ENCODE measurements around the gene LRRTM4. TPM values are rescaled to one million over a fixed set of nuclear protein-coding genes. Genes with fewer than 3 reads are reported as not detected.
"Not testable (repeated sequence)": the region's sequence is repeated elsewhere in the genome, so short reads cannot be mapped to it uniquely, and the experiment has no call there.

The LRRTM4 gene
- total and polyA plus RNA-seq, 7 experiments from 2014 or later, result not detected

DNA sequence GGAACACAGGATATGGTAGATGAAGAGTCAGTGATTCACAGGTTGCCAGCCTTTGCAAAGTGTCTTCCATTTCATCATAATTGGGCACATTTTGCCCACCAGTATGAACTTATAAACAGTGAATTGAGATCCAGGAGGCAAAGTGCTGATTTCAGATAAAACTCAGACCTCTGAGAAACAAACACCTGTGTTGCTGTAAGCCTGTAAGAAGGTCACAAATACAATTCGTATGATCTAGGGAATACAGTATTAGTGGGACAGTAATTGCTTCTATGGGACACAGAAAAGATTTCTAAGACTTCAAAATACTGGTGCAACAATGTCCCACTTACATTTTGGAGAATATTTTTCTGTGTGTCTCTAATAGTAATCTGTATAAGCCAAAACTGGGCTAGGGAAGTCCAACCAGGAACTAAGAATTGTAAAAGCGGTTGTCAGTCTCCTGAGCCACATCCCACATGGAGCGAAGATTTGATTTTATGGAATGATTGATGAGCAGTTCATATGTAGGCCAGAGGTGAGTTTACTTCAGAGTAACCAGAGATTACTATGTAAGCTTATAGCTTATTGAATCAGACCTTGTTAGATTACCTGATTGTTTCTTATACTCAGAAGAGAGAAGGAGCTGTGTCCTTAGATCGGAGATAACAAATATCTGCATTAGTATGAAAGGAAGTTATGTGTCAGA lies 728.4 kb downstream of the LRRTM4 start:
- H3K9me3 Mint-ChIP-seq, result peaks cover 2 to 22% (median 5%) of the 10 kb centered on the region in 11 donors
- CTCF ChIA-PET, result no interaction called here

DNA sequence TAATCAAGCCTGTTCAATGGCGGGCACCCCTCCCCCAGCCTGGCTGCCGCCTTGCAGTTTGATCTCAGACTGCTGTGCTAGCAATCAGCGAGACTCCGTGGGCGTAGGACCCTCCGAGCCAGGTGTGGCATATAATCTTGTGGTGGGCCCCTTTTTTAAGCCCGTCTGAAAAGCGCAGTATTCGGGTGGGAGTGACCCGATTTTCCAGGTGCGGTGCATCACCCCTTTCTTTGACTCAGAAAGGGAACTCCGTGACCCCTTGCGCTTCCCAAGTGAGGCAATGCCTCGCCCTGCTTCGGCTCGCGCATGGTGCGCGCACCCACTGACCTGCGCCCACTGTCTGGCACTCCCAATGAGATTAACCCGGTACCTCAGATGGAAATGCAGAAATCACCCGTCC lies 740.9 kb downstream of the LRRTM4 start:
- H3K4me1 ChIP-seq (ENCODE audit: control insufficient read depth in 2 of 2, insufficient read depth in 2 of 2, low read length in 2 of 2); H3K9me3 ChIP-seq (ENCODE audit: control insufficient read depth in 2 of 3, low read length in 3 of 3); POLR2A ChIA-PET; H3K27ac Mint-ChIP-seq; H3K4me1 Mint-ChIP-seq; H3K36me3 Mint-ChIP-seq; H3K4me3 ChIP-seq (ENCODE audit: low read length); CTCF ChIA-PET; ATAC-seq; H3K27ac ChIP-seq (ENCODE audit: low read depth, low read length); H3K27me3 Mint-ChIP-seq; H3K4me3 Mint-ChIP-seq; DNase-seq; intact Hi-C loops (cut with micrococcal nuclease); H3K27me3 ChIP-seq (ENCODE audit: control insufficient read depth in 2 of 2, insufficient read depth in 2 of 2, low read length in 2 of 2); H3K36me3 ChIP-seq (ENCODE audit: control insufficient read depth in 2 of 3, insufficient read depth in 3 of 3, low read length in 3 of 3): not testable (repeated sequence)
- H3K9me3 Mint-ChIP-seq, result peaks cover 0 to 15% (median 6%) of the 10 kb centered on the region in 11 donors

More for the DNA sequence above, 728.4 kb downstream of the LRRTM4 start:
- ATAC-seq, result no peak
- no peaks in the 10 kb centered on the region for H3K27me3 Mint-ChIP-seq
- no peaks in the 10 kb centered on the region for H3K4me1 Mint-ChIP-seq
- H3K36me3 ChIP-seq (ENCODE audit: control insufficient read depth in 2 of 3, insufficient read depth in 3 of 3, low read length in 3 of 3), result no peaks in the 10 kb centered on the region
- no peaks in the 10 kb centered on the region for H3K27me3 ChIP-seq (ENCODE audit: control insufficient read depth in 2 of 2, insufficient read depth in 2 of 2, low read length in 2 of 2)
- H3K4me3 ChIP-seq (ENCODE audit: low read length), result no peak overlapping the region
- no peaks in the 10 kb centered on the region for H3K4me1 ChIP-seq (ENCODE audit: control insufficient read depth in 2 of 2, insufficient read depth in 2 of 2, low read length in 2 of 2)
- no peak for DNase-seq
- no peaks in the 10 kb centered on the region for H3K9me3 ChIP-seq (ENCODE audit: control insufficient read depth in 2 of 3, low read length in 3 of 3)
- H3K36me3 Mint-ChIP-seq, result no peaks in the 10 kb centered on the region
- no peak overlapping the region for H3K4me3 Mint-ChIP-seq
- H3K27ac ChIP-seq (ENCODE audit: low read depth, low read length), result no peak overlapping the region
- POLR2A ChIA-PET, result no interaction called here
- no peak overlapping the region for H3K27ac Mint-ChIP-seq
- intact Hi-C loops (cut with micrococcal nuclease), result no loop called here

DNA sequence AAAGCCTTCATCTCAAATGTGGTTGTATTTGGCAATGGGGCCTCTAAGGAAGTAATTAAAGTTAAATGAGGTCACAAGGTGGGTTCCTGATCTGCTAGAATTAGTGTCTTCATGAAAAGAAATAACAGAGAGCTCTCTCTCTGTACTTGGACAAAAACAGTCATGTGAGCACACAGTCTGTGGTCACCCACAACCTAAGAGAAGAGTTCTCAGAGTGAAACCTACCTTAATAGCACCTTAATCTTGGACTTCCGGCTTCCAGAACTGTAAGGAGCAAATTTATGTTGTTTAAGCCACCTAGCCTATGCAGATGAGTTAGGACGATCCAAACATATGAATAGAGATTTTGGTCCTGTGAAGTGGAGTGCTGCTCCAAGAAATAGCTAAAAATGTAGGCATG lies 758.9 kb downstream of the LRRTM4 start:
- ChIA-PET POLR2A (no interaction called here), CTCF (no interaction called here)
- no peak for DNase-seq
- Histone ChIP-seq H3K27me3 (ENCODE audit: control insufficient read depth in 2 of 2, insufficient read depth in 2 of 2, low read length in 2 of 2) (no peaks in the 10 kb centered on the region), H3K27ac (ENCODE audit: low read depth, low read length) (no peak overlapping the region), H3K9me3 (ENCODE audit: control insufficient read depth in 2 of 3, low read length in 3 of 3) (no peaks in the 10 kb centered on the region), H3K4me1 (ENCODE audit: control insufficient read depth in 2 of 2, insufficient read depth in 2 of 2, low read length in 2 of 2) (no peaks in the 10 kb centered on the region), H3K4me3 (ENCODE audit: low read length) (no peak overlapping the region), H3K36me3 (ENCODE audit: control insufficient read depth in 2 of 3, insufficient read depth in 3 of 3, low read length in 3 of 3) (no peaks in the 10 kb centered on the region)
- intact Hi-C loops (cut with micrococcal nuclease), result no loop called here
- no peak for ATAC-seq
- Mint-ChIP-seq H3K9me3 (peaks cover 1 to 30% (median 7%) of the 10 kb centered on the region in 11 donors), H3K4me1 (no peaks in the 10 kb centered on the region), H3K36me3 (no peaks in the 10 kb centered on the region), H3K27me3 (no peaks in the 10 kb centered on the region), H3K4me3 (no peak overlapping the region), H3K27ac (no peak overlapping the region)

DNA sequence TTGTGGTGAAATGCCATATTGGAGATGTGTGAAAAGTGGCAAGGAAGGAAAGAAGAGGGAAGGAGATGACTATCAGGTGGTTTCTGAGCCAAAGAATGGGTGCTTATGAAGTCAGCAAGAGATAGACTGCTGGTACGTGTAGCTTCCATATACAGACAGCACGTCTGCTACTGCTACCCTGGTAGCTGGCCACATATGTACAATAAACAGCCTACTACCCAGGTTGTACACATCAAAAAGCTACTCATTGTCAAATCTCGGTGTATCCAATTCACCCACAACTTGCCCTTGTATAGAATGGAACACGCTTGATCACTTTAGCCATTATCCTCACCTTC lies 761.8 kb downstream of the LRRTM4 start:
- CTCF ChIA-PET, result no interaction called here
- H3K4me1 Mint-ChIP-seq, result no peaks in the 10 kb centered on the region
- intact Hi-C loops (cut with micrococcal nuclease), result no loop called here
- H3K4me1 ChIP-seq (ENCODE audit: control insufficient read depth in 2 of 2, insufficient read depth in 2 of 2, low read length in 2 of 2), result no peaks in the 10 kb centered on the region
- H3K36me3 Mint-ChIP-seq, result no peaks in the 10 kb centered on the region
- no peaks in the 10 kb centered on the region for H3K27me3 ChIP-seq (ENCODE audit: control insufficient read depth in 2 of 2, insufficient read depth in 2 of 2, low read length in 2 of 2)
- no peak overlapping the region for H3K27ac Mint-ChIP-seq
- no peak overlapping the region for H3K4me3 ChIP-seq (ENCODE audit: low read length)
- no peak overlapping the region for H3K4me3 Mint-ChIP-seq
- no peak for ATAC-seq
- H3K9me3 ChIP-seq (ENCODE audit: control insufficient read depth in 2 of 3, low read length in 3 of 3), result no peaks in the 10 kb centered on the region
- H3K9me3 Mint-ChIP-seq, result peaks cover 2 to 26% (median 8%) of the 10 kb centered on the region in 11 donors
- H3K36me3 ChIP-seq (ENCODE audit: control insufficient read depth in 2 of 3, insufficient read depth in 3 of 3, low read length in 3 of 3), result no peaks in the 10 kb centered on the region
- POLR2A ChIA-PET, result no interaction called here
- no peak for DNase-seq
- no peaks in the 10 kb centered on the region for H3K27me3 Mint-ChIP-seq
- no peak overlapping the region for H3K27ac ChIP-seq (ENCODE audit: low read depth, low read length)

DNA sequence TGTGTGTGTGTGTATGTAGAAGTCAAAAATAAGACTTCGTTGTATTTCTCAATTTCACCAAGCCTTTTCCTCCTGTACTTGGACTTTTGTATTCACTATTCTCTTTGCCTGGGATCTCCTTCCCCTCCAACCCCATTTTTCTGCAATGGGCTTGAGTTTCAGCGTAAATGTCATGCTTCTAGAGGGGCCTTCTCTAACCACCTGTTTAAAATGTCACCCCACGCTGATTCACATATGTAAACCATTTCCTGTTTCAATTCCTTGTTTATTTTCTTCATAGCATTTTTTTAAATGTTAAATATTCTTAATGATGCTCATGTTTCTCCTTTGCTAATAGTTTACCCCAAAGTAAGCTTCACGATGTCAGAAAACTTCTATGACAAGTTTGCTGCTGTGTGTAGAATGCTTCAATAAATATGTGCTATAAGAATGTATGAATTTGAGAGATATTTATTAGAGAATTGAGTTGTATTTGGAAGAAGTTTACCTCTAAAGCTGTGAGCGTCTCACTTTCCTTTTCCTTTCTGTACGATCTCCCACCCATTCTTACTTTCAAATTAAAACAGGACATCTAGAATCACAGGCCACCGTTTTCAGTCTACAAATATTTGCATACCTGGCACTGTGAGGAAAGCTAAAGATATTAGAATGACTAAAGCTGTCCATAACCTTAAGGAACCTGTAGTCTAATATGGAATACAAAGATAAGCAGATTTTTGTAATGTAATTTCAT lies 762.4 kb downstream of the LRRTM4 start:
- peaks cover 2 to 26% (median 8%) of the 10 kb centered on the region in 11 donors for H3K9me3 Mint-ChIP-seq

DNA sequence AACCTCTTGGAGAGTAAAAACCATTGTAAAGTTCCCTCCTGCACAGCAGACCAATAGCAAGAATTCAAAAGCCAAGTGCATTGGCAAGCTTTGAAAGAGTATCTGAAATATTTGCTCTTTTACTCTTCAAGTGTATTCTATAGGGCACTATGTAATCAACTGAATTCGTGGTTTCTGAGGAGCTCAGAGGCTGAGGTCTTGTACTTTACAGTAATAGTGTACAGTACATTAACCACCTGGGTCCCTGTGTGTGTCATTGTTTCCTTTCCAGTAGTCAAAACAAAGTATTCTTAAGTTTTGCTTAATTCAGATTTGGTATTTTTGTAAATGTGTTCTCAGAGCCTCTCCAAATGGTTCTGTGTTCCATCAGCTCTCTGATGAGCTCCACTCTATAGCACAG lies 769.7 kb downstream of the LRRTM4 start:
- no peak for ATAC-seq
- peaks cover 0 to 7% (median 5%) of the 10 kb centered on the region in 11 donors for H3K9me3 Mint-ChIP-seq

More for the DNA sequence above, 762.4 kb downstream of the LRRTM4 start:
- intact Hi-C loops (cut with micrococcal nuclease), result no loop called here
- Mint-ChIP-seq H3K4me3 (no peak overlapping the region), H3K4me1 (no peaks in the 10 kb centered on the region), H3K36me3 (no peaks in the 10 kb centered on the region), H3K27me3 (no peaks in the 10 kb centered on the region), H3K27ac (no peak overlapping the region)
- Histone ChIP-seq H3K4me1 (ENCODE audit: control insufficient read depth in 2 of 2, insufficient read depth in 2 of 2, low read length in 2 of 2) (no peaks in the 10 kb centered on the region), H3K27me3 (ENCODE audit: control insufficient read depth in 2 of 2, insufficient read depth in 2 of 2, low read length in 2 of 2) (no peaks in the 10 kb centered on the region), H3K4me3 (ENCODE audit: low read length) (no peak overlapping the region), H3K36me3 (ENCODE audit: control insufficient read depth in 2 of 3, insufficient read depth in 3 of 3, low read length in 3 of 3) (no peaks in the 10 kb centered on the region), H3K27ac (ENCODE audit: low read depth, low read length) (no peak overlapping the region), H3K9me3 (ENCODE audit: control insufficient read depth in 2 of 3, low read length in 3 of 3) (no peaks in the 10 kb centered on the region)
- ATAC-seq, result no peak
- no peak for DNase-seq
- POLR2A ChIA-PET, result no interaction called here
- CTCF ChIA-PET, result no interaction called here

DNA sequence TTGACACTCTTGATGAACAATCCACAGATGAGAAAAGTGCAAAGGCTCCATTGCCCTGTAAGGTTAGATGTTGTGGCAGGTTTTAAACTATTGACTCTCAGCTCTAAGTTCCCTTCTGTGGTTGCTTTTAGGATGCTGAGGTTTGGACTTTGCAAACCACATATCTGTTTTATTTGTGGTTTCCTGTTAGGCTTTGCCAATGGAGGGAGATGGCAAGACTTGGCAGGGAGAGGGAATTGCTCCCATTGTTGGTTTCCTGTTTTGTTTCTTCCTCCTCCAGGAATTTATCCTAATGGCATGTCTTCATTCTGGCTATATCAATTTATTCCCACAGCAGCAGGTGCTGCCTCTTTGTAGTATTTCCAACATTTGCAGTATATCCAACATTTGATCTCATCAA lies 772.3 kb downstream of the LRRTM4 start:
- H3K4me3 Mint-ChIP-seq, result no peak overlapping the region
- no peak overlapping the region for H3K27ac Mint-ChIP-seq
- H3K27me3 ChIP-seq (ENCODE audit: control insufficient read depth in 2 of 2, insufficient read depth in 2 of 2, low read length in 2 of 2), result no peaks in the 10 kb centered on the region
- H3K36me3 ChIP-seq (ENCODE audit: control insufficient read depth in 2 of 3, insufficient read depth in 3 of 3, low read length in 3 of 3), result no peaks in the 10 kb centered on the region
- H3K27me3 Mint-ChIP-seq, result no peaks in the 10 kb centered on the region
- no peaks in the 10 kb centered on the region for H3K9me3 ChIP-seq (ENCODE audit: control insufficient read depth in 2 of 3, low read length in 3 of 3)
- DNase-seq (no peak), ATAC-seq (no peak)
- no peak overlapping the region for H3K4me3 ChIP-seq (ENCODE audit: low read length)
- peaks cover 0 to 7% (median 4%) of the 10 kb centered on the region in 11 donors for H3K9me3 Mint-ChIP-seq
- POLR2A ChIA-PET, result no interaction called here
- no peaks in the 10 kb centered on the region for H3K4me1 Mint-ChIP-seq
- no peaks in the 10 kb centered on the region for H3K4me1 ChIP-seq (ENCODE audit: control insufficient read depth in 2 of 2, insufficient read depth in 2 of 2, low read length in 2 of 2)
- intact Hi-C loops (cut with micrococcal nuclease), result no loop called here
- no peaks in the 10 kb centered on the region for H3K36me3 Mint-ChIP-seq
- H3K27ac ChIP-seq (ENCODE audit: low read depth, low read length), result no peak overlapping the region
- CTCF ChIA-PET, result no interaction called here

More for the DNA sequence above, 769.7 kb downstream of the LRRTM4 start:
- H3K27me3 ChIP-seq (ENCODE audit: control insufficient read depth in 2 of 2, insufficient read depth in 2 of 2, low read length in 2 of 2), result no peaks in the 10 kb centered on the region
- ChIA-PET CTCF (no interaction called here), POLR2A (no interaction called here)
- Mint-ChIP-seq H3K27me3 (no peaks in the 10 kb centered on the region), H3K4me1 (no peaks in the 10 kb centered on the region), H3K27ac (no peak overlapping the region), H3K4me3 (no peak overlapping the region), H3K36me3 (no peaks in the 10 kb centered on the region)
- no peak overlapping the region for H3K4me3 ChIP-seq (ENCODE audit: low read length)
- no peaks in the 10 kb centered on the region for H3K36me3 ChIP-seq (ENCODE audit: control insufficient read depth in 2 of 3, insufficient read depth in 3 of 3, low read length in 3 of 3)
- DNase-seq, result no peak
- H3K27ac ChIP-seq (ENCODE audit: low read depth, low read length), result no peak overlapping the region
- intact Hi-C loops (cut with micrococcal nuclease), result no loop called here
- no peaks in the 10 kb centered on the region for H3K4me1 ChIP-seq (ENCODE audit: control insufficient read depth in 2 of 2, insufficient read depth in 2 of 2, low read length in 2 of 2)
- no peaks in the 10 kb centered on the region for H3K9me3 ChIP-seq (ENCODE audit: control insufficient read depth in 2 of 3, low read length in 3 of 3)

Data from naive thymus-derived CD4-positive, alpha-beta T cell (primary cell).